ENCODE data around the gene DOHH. TPM values are rescaled to one million over a fixed set of nuclear protein-coding genes. Genes with fewer than 3 reads are reported as not detected.

DOHH gene
- total RNA-seq, 3 donors from 2014 or later, result 11.6 to 13.4 (median 12.2) TPM

GRCh38 chr19:3482507-3483225 lies 17.8 kb downstream of the DOHH start:
- Histone ChIP-seq H3K4me1 (no peaks in the 10 kb centered on the region), H3K4me3 (peak overlapping the region in 2 of 3 donors; percentile 32 to 58), H3K27ac (no peak overlapping the region), H3K27me3 (peaks cover 8 to 37% of the 10 kb centered on the region in 2 donors), H3K36me3 (no peaks in the 10 kb centered on the region), H3K9me3 (no peaks in the 10 kb centered on the region)
- TF ChIP-seq POLR2AphosphoS5 (IDR thresholded peaks at IDR 0.05) (no peak), CTCF (IDR thresholded peaks at IDR 0.05) (no peak), POLR2A (IDR thresholded peaks at IDR 0.05) (no peak)
- DNase-seq (ENCODE audit: low spot score in 2 of 2), result no peak
- intact Hi-C loops (cut with DNase I; ENCODE audit: low total_unique reads), result no loop called here

GRCh38 chr19:3481241-3482090 lies 19.0 kb downstream of the DOHH start:
- DNase-seq (ENCODE audit: low spot score in 2 of 2), result no peak
- H3K27me3 ChIP-seq, result peaks cover 8 to 37% of the 10 kb centered on the region in 2 donors
- no peaks in the 10 kb centered on the region for H3K9me3 ChIP-seq
- intact Hi-C loops (cut with DNase I; ENCODE audit: low total_unique reads), result loop anchor here (2.0 kb wide), 1 partner anchor 71 kb away; no protein-coding TSS in a partner anchor
- no peak for TF ChIP-seq POLR2AphosphoS5 (IDR thresholded peaks at IDR 0.05)
- no peak for TF ChIP-seq CTCF (IDR thresholded peaks at IDR 0.05)
- no peak for TF ChIP-seq POLR2A (IDR thresholded peaks at IDR 0.05)
- H3K27ac ChIP-seq, result no peak overlapping the region
- H3K36me3 ChIP-seq, result no peaks in the 10 kb centered on the region
- H3K4me3 ChIP-seq, result no peak overlapping the region
- no peaks in the 10 kb centered on the region for H3K4me1 ChIP-seq

GRCh38 chr19:3480383-3481091 lies 19.9 kb downstream of the DOHH start, which contains the start of gene SMIM24:
Gene SMIM24, minus strand, starts transcription at chr19:3480525. Its CDS starts 62 bp downstream, at chr19:3480463.
- intact Hi-C loops (cut with DNase I; ENCODE audit: low total_unique reads), result loop anchor here (2.0 kb wide), 1 partner anchor 72 kb away; no protein-coding TSS in a partner anchor
- TF ChIP-seq POLR2A (IDR thresholded peaks at IDR 0.05) (no peak), POLR2AphosphoS5 (IDR thresholded peaks at IDR 0.05) (no peak), CTCF (IDR thresholded peaks at IDR 0.05) (no peak)
- H3K27me3 ChIP-seq, result peaks cover 8 to 37% of the 10 kb centered on the region in 2 donors
- DNase-seq (ENCODE audit: low spot score in 2 of 2), result no peak
- H3K4me3 ChIP-seq, result peak within 1 kb of the TSS in 2 of 3 donors; percentile 19 to 34
- no peaks in the 10 kb centered on the region for H3K9me3 ChIP-seq
- no peaks in the 10 kb centered on the region for H3K36me3 ChIP-seq
- no peaks in the 10 kb centered on the region for H3K4me1 ChIP-seq
- no peak within 1 kb of the TSS for H3K27ac ChIP-seq

GRCh38 chr19:3479834-3480215 lies 20.6 kb downstream of the DOHH start:
- Histone ChIP-seq H3K27ac (no peak overlapping the region), H3K27me3 (peaks cover 8 to 37% of the 10 kb centered on the region in 2 donors), H3K4me1 (no peaks in the 10 kb centered on the region), H3K4me3 (peak overlapping the region in 2 of 3 donors; percentile 19 to 34), H3K9me3 (no peaks in the 10 kb centered on the region), H3K36me3 (no peaks in the 10 kb centered on the region)
- intact Hi-C loops (cut with DNase I; ENCODE audit: low total_unique reads), result loop anchor here (2.0 kb wide), 1 partner anchor 73 kb away; no protein-coding TSS in a partner anchor
- DNase-seq (ENCODE audit: low spot score in 2 of 2), result no peak
- TF ChIP-seq POLR2A (IDR thresholded peaks at IDR 0.05) (no peak), CTCF (IDR thresholded peaks at IDR 0.05) (no peak), POLR2AphosphoS5 (IDR thresholded peaks at IDR 0.05) (no peak)
